HAP-1 (cell line): ENCODE data around the gene ZBTB45.
"Not testable (repeated sequence)": the region's sequence is repeated elsewhere in the genome, so short reads cannot be mapped to it uniquely, and the experiment has no call there.

Experiments used
- DNase-seq, 2 experiments: peaks; one replicate each; pipeline ENCODE4 v3.0.0-alpha.2; 2016 to 2020; ENCODE audit warnings: low spot score in 2 of 2
- H3K27me3 ChIP-seq: fragments of 250-450 bp; sonication (Bioruptor Pico); 2 replicates; pipeline ENCODE4 v1.5.1; 2020; ENCODE audit warnings: low read depth, mild to moderate bottlenecking, moderate library complexity
- H3K36me3 ChIP-seq: fragments of 250-450 bp; sonication (Bioruptor Pico); replicated peaks from 2 replicates; pipeline ENCODE4 v1.5.1; 2020; ENCODE audit warnings: mild to moderate bottlenecking
- H3K4me1 ChIP-seq: fragments of 250-450 bp; sonication (Bioruptor Pico); 2 replicates; pipeline ENCODE4 v1.5.1; 2020; ENCODE audit warnings: mild to moderate bottlenecking
- H3K4me3 ChIP-seq: fragments of 250-450 bp; sonication (Bioruptor Pico); 2 replicates; pipeline ENCODE4 v1.5.1; 2020; ENCODE audit warnings: mild to moderate bottlenecking, moderate library complexity
- H3K9me3 ChIP-seq: fragments of 250-450 bp; sonication (Bioruptor Pico); 2 replicates; pipeline ENCODE4 v1.5.1; 2020; ENCODE audit warnings: mild to moderate bottlenecking, moderate library complexity
- in situ Hi-C: fragments of 300-500 bp; cut with MboI; formaldehyde crosslinking; loops from 3 replicates; pipeline ENCODE4 v1.14.3; 2020; ENCODE audit warnings: low sequenced_read_pairs, inconsistent platforms, mixed read lengths

The ZBTB45 gene

DNA sequence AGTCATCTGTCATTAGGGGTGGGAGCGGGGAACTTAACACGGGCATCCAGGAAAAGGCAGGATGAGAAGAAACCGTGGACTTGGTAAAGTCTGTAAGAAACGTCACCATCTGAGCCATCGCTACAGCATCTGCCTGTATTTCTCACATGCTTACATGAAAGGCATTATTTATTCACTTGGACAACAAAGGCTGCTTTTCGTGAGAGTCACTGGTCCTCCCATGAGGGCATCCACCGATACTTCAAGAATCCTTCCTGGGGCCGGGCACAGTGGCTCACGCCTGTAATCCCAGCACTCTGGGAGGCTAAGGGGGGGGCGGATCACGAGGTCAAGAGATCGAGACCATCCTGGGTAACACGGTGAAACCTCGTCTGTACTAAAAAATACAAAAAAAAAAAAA, 27.3 kb downstream of the ZBTB45 start:
- H3K4me3 ChIP-seq, result no peak overlapping the region
- H3K4me1 ChIP-seq, result no peaks in the 10 kb centered on the region
- in situ Hi-C loops, result no loop called here
- no peaks in the 10 kb centered on the region for H3K27me3 ChIP-seq
- H3K9me3 ChIP-seq, result no peaks in the 10 kb centered on the region
- DNase-seq, result no peak
- no peaks in the 10 kb centered on the region for H3K36me3 ChIP-seq

DNA sequence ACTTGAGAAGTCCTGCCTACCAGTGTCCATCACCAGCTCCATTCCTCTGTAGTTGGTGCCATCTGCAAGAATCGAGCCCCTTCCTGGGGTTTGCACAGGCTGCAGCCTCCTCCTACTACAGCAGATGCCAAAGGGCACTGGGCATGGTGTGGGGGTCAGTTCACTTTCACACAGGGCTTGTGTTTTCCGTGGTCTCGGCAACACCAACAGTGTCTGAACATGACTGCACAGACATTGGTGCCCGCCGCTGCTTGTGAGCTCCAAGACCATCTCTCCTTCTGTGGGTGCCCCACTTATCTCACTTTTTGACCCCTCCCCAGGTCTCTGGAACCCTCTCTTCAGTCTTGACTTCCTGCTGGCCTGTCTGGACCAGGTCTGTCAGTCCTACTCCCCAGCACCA, 28.2 kb downstream of the ZBTB45 start:
- H3K4me3 ChIP-seq, result no peak overlapping the region
- no peaks in the 10 kb centered on the region for H3K4me1 ChIP-seq
- in situ Hi-C loops, result no loop called here
- H3K36me3 ChIP-seq, result no peaks in the 10 kb centered on the region
- no peak for DNase-seq
- no peaks in the 10 kb centered on the region for H3K9me3 ChIP-seq
- no peaks in the 10 kb centered on the region for H3K27me3 ChIP-seq

DNA sequence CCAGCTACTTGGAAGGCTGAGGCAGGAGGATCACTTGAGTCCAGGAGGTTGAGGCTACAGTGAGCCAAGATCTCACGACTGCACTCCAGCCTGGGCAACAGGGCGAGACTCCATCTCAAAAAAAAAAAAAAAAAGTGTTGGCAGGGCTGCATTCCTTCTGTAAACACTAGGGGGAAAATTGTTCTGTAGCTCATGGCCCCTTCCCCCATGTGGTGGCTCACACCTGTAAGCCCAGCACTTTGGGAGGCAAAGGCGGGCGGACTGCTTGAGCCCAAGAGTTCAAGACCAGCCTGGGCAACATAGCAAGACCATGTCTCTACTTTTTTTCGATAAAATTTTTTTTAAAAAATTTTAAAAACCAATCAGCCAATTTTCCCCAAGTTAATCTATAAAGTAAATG, 35.3 kb downstream of the ZBTB45 start:
- in situ Hi-C loops, H3K4me3 ChIP-seq, DNase-seq, H3K9me3 ChIP-seq, H3K36me3 ChIP-seq, H3K4me1 ChIP-seq, H3K27me3 ChIP-seq: not testable (repeated sequence)

DNA sequence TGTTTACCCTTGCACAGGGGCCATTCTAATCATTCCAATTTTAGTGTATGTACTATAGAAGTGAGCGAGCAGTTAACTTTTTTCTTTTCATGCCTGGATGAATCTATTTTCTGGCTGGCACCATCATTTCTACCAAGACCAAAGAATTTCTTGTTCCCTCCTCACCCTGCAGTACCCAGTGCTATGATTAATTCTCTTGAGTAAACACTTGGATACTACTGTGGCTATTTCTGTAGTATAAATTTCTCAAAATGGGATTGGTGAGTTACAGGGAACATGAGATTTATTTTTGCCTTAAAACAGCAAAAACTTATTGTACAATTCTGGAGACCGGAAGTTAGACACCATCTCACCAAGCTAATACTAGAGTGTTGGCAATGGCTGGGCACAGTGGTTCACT, 35.8 kb downstream of the ZBTB45 start:
- in situ Hi-C loops, result no loop called here

DNA sequence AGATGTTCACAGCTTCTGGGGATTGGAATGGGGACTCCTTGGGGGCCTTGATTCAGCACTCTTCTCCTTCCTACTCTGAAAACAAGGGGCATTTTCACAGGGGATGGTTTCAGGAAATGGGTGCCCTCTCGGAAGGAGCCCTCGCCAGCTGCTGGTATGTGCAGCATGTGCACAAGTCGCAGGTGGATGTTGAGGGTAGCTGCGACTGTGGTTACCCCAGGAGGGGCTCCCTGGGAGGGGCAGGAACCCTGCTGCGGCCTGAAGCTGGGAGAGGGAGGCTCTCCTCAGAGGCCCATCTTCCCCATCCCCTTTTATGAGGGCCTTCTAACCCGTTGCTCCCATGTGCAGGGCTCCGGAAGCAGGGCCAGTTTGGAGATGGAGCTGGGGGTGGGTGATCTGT, 37.2 kb downstream of the ZBTB45 start:
- H3K4me1 ChIP-seq, result no peaks in the 10 kb centered on the region
- DNase-seq, result no peak
- in situ Hi-C loops, result no loop called here
- H3K27me3 ChIP-seq, result no peaks in the 10 kb centered on the region
- no peaks in the 10 kb centered on the region for H3K9me3 ChIP-seq
- H3K4me3 ChIP-seq, result no peak overlapping the region
- H3K36me3 ChIP-seq, result 0 out of 2 replicates have a peak, but pooled peaks cover 5% of the 10 kb centered on the region

More for the DNA sequence above, 35.8 kb downstream of the ZBTB45 start:
- DNase-seq, result no peak
- Histone ChIP-seq H3K27me3 (no peaks in the 10 kb centered on the region), H3K4me3 (no peak overlapping the region), H3K36me3 (0 out of 2 replicates have a peak, but pooled peaks cover 5% of the 10 kb centered on the region), H3K9me3 (no peaks in the 10 kb centered on the region), H3K4me1 (no peaks in the 10 kb centered on the region)

DNA sequence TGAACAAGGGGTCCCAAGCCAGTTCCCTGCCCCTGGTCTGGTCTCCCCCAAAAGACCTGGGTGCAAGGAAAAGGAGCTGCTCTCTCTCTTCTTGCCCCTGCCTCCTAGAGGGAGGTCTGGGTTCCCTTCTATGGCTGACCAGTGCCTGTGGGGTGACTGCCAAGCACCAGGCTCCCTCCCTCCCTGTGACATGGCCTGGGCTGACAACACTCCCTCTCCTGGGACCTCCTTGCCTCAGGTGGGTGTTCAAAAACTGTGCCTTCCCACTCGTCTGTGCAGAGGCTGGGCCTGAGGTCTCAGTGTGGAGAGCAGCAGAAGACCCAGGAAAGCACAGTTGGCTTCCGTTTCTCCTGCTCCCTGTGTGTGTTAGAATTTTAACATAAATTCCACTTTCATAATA, 38.8 kb downstream of the ZBTB45 start:
- DNase-seq, result no peak
- Histone ChIP-seq H3K36me3 (0 out of 2 replicates have a peak, but pooled peaks cover 5% of the 10 kb centered on the region), H3K4me3 (no peak overlapping the region), H3K4me1 (peaks cover 6% of the 10 kb centered on the region; the same call in 1 of the 2 replicates), H3K9me3 (no peaks in the 10 kb centered on the region), H3K27me3 (no peaks in the 10 kb centered on the region)
- in situ Hi-C loops, result no loop called here

DNA sequence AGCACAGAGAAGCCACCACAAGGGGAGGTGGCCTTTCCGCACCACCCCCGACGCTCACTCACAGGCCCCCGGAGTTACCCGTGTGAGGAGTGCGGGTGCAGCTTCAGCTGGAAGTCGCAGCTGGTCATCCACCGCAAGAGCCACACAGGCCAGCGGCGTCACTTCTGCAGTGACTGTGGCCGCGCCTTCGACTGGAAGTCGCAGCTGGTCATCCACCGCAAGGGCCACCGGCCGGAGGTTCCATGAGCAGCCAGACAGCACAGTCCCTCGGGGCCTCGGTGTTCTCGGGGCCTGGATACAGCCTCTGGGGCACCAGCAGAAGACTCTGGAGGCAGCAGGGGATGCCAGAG, 39.2 kb downstream of the ZBTB45 start:
- H3K36me3 ChIP-seq, result 0 out of 2 replicates have a peak, but pooled peaks cover 5% of the 10 kb centered on the region
- H3K4me3 ChIP-seq, result no peak overlapping the region
- in situ Hi-C loops, result no loop called here

GRCh38 chr19:58479736-58480480, 39.7 kb downstream of the ZBTB45 start:
- no peak for DNase-seq
- H3K4me3 ChIP-seq, result no peak overlapping the region
- H3K4me1 ChIP-seq, result peaks cover 9% of the 10 kb centered on the region
- H3K9me3 ChIP-seq, result no peaks in the 10 kb centered on the region
- in situ Hi-C loops, result no loop called here
- H3K27me3 ChIP-seq, result no peaks in the 10 kb centered on the region
- H3K36me3 ChIP-seq, result 0 out of 2 replicates have a peak, but pooled peaks cover 5% of the 10 kb centered on the region

More for the DNA sequence above, 39.2 kb downstream of the ZBTB45 start:
- Histone ChIP-seq H3K4me1 (peaks cover 6% of the 10 kb centered on the region), H3K27me3 (no peaks in the 10 kb centered on the region), H3K9me3 (no peaks in the 10 kb centered on the region)
- no peak for DNase-seq

DNA sequence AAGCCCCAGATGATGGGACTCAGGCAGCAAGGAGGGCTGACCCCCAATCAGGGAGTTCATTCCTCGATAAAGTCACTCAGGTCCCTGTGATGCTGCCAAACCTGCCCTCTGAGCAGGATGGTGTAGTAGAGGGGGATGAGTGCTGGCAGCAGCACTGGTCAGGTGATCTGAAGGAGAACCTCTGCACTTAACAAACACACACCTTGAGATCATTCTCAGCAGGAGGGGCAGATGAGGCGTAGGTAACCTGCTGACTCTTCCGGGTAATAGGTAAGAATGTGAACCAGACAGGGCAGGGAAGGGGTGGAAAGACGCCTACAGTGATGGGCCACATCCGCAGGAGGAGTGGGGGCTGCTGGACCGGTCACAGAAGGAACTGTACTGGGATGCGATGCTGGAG, 40.3 kb downstream of the ZBTB45 start:
- no peak overlapping the region for H3K4me3 ChIP-seq
- in situ Hi-C loops, result no loop called here
- H3K27me3 ChIP-seq, result no peaks in the 10 kb centered on the region
- peaks cover 5% of the 10 kb centered on the region; the same call in 1 of the 2 replicates for H3K36me3 ChIP-seq
- DNase-seq, result no peak
- peaks cover 9% of the 10 kb centered on the region for H3K4me1 ChIP-seq
- no peaks in the 10 kb centered on the region for H3K9me3 ChIP-seq

GRCh38 chr19:58477871-58478270, 41.7 kb downstream of the ZBTB45 start:
- Histone ChIP-seq H3K4me3 (no peak overlapping the region), H3K27me3 (no peaks in the 10 kb centered on the region), H3K9me3 (no peaks in the 10 kb centered on the region), H3K4me1 (peaks cover 9% of the 10 kb centered on the region), H3K36me3 (peaks cover 8% of the 10 kb centered on the region)
- DNase-seq, result no peak
- in situ Hi-C loops, result no loop called here

GRCh38 chr19:58477130-58477529, 42.5 kb downstream of the ZBTB45 start:
- no peak for DNase-seq
- no peak overlapping the region for H3K4me3 ChIP-seq
- in situ Hi-C loops, result no loop called here
- no peaks in the 10 kb centered on the region for H3K27me3 ChIP-seq
- H3K9me3 ChIP-seq, result no peaks in the 10 kb centered on the region
- H3K36me3 ChIP-seq, result peaks cover 15% of the 10 kb centered on the region
- H3K4me1 ChIP-seq, result peaks cover 9% of the 10 kb centered on the region

DNA sequence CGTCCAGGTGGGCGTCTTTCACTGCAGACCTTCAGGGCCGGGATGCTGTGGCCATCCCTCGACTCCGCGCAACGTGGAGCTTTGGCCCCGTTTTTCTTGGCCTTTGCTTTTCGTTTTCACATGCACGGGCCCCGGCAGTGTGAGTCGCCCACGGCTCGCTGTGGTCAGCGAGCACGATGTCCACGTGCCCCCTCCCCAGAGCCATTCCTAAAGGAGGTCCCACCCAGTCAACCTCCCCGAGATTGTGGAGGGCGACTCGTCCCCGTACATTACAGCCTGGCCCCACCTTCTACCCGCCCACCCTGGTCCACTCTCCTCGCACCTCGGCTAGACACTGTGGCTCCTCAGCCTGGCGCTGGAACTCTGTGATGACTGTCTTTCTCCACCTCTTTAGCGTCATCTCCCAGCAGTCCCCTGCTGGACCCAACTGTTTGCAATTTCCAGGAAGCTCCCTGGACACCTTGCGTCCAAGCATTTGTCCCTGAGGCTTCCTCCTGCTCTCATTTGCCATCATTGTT, 43.1 kb downstream of the ZBTB45 start:
- Histone ChIP-seq H3K4me1 (peaks cover 9% of the 10 kb centered on the region), H3K27me3 (no peaks in the 10 kb centered on the region), H3K4me3 (peak overlapping the region; percentile 48), H3K9me3 (no peaks in the 10 kb centered on the region), H3K36me3 (peaks cover 21% of the 10 kb centered on the region)
- DNase-seq, result no peak
- in situ Hi-C loops, result no loop called here

DNA sequence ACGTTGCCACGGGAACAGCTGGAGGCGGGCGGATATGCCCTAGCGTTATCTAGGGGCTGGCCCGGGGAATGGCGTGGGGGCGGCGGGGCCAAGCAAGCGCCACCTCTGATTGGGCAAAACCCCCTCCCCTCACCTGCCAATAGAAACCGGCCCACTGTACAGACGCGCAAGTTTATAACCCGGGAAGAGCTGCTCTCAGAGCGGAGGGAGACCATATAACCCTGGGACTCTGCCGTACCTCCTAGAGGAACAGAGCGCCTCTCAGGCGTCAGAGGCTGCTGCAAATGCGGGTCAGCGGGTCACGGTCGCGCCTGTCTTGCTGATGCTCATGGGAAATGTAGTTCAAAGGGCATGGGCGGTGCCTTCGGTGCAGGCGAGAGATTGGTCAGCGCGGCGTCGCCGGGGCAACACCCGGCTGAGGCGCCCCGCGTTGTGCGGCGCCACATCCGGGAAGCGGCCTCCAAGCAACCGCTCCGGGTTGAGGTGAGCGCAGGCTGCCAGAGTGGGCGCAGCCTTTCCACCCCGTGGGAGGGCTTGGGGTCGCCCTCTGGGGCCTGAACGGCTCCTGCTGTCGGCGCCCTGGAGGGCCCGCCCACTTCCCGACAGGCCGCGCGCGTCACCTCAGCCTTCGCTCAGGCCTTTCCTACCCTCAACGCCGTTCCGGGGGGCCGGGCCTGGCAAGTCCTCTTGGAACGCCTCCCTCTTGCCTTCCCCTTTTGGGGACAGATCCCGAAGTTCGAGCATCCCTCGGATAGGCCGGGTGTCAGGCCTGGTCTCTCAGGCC, 43.7 kb downstream of the ZBTB45 start, which contains the start of gene ZNF446:
TSS of gene ZNF446 (plus strand) at position 639 of the 784 bp plus-strand sequence. CDS start 867 bp downstream, outside the sequence.
- Histone ChIP-seq H3K4me1 (peaks cover 9% of the 10 kb centered on the region), H3K4me3 (peak within 1 kb of the TSS; percentile 48), H3K9me3 (no peaks in the 10 kb centered on the region), H3K36me3 (peaks cover 17% of the 10 kb centered on the region), H3K27me3 (no peaks in the 10 kb centered on the region)
- peak; percentile 92 to 97 for DNase-seq
- in situ Hi-C loops, result no loop called here
